Esophagus muscularis mucosa (tissue), 4 donors: ENCODE measurements around the gene SETD2. TPM values are rescaled to one million over a fixed set of nuclear protein-coding genes. Genes with fewer than 3 reads are reported as not detected.

Experiments used
- DNase-seq: peaks from one replicate; pipeline ENCODE4 v3.0.0-alpha.2; 2017; ENCODE audit errors: extremely low spot score
- H3K27ac ChIP-seq, 4 donors: fragments of 200-600 bp; sonication (generic); replicated peaks in 1 of 4; 1 replicate in 3 of 4; 2 replicates in 1 of 4; pipeline ENCODE4 v1.5.1; 2016 to 2019; ENCODE audit warnings: mild to moderate bottlenecking in 1 of 4
- H3K27me3 ChIP-seq, 4 donors: fragments of 200-600 bp; sonication (generic); one replicate each; pipeline versions ENCODE4 v1.5.1 to v1.6.0; 2016 to 2019
- H3K36me3 ChIP-seq, 4 donors: fragments of 200-600 bp; sonication (generic); one replicate each; pipeline ENCODE4 v1.5.1; 2016 to 2019
- H3K4me1 ChIP-seq, 4 donors: fragments of 200-600 bp; sonication (generic); one replicate each; pipeline ENCODE4 v1.5.1; 2016 to 2019
- H3K4me3 ChIP-seq, 4 donors: fragments of 200-600 bp; sonication (generic); 1 replicate in 2 of 4; 2 replicates in 2 of 4; pipeline ENCODE4 v1.5.1; 2016 to 2019; ENCODE audit warnings: mild to moderate bottlenecking in 4 of 4, moderate library complexity in 1 of 4
- H3K9me3 ChIP-seq, 4 donors: fragments of 200-600 bp; sonication (generic); 1 replicate in 3 of 4; 2 replicates in 1 of 4; pipeline ENCODE4 v1.5.1; 2016 to 2019
- EP300 ChIP-seq: sonication (generic); formaldehyde crosslinking; IDR thresholded peaks from one replicate; pipeline ENCODE4 v1.6.1; 2017; ENCODE audit warnings: antibody characterized with exemption
- POLR2A ChIP-seq: fragments of 450-650 bp; IDR thresholded peaks from one replicate; pipeline ENCODE4 v1.6.1; 2017; ENCODE audit warnings: antibody characterized with exemption, moderate library complexity, mild to moderate bottlenecking, low read depth
- POLR2AphosphoS5 ChIP-seq, 2 donors: sonication (generic); formaldehyde crosslinking; IDR thresholded peaks; one replicate each; pipeline ENCODE4 v1.6.1; 2017; ENCODE audit warnings: antibody characterized with exemption in 2 of 2
- WGBS: methylation state at CpG from one replicate; pipeline ENCODE4 v1.1.5; 2018; 5-methylcytosine and 5-hydroxymethylcytosine counted together
- intact Hi-C: fragments of 100-400 bp; cut with DNase I; formaldehyde crosslinking; loops from one replicate; pipeline ENCODE4 v1.15.1; 2023
- total RNA-seq, 4 donors: library from RNA; depleted of rRNA; stranded (reverse); fragments of >200 nt; gene quantifications; one replicate each; pipeline versions ENCODE4 v1.1.0 to v1.2.1, GENCODE V29; 2016
- TF ChIP-seq, protein P1 (sequence below), 3 experiments: fragments of 200-600 bp in 2 of 3; fragments of 450-650 bp in 1 of 3; sonication (generic) in 2 of 3; IDR thresholded peaks; one replicate each; pipeline ENCODE4 v1.5.1; 2017 to 2019; ENCODE audit warnings: antibody characterized with exemption in 3 of 3, mild to moderate bottlenecking in 2 of 3, moderate library complexity in 1 of 3

The SETD2 gene
- total RNA-seq, 4 donors from 2014 or later: 52.2 to 66.4 (median 56.8) TPM

DNA sequence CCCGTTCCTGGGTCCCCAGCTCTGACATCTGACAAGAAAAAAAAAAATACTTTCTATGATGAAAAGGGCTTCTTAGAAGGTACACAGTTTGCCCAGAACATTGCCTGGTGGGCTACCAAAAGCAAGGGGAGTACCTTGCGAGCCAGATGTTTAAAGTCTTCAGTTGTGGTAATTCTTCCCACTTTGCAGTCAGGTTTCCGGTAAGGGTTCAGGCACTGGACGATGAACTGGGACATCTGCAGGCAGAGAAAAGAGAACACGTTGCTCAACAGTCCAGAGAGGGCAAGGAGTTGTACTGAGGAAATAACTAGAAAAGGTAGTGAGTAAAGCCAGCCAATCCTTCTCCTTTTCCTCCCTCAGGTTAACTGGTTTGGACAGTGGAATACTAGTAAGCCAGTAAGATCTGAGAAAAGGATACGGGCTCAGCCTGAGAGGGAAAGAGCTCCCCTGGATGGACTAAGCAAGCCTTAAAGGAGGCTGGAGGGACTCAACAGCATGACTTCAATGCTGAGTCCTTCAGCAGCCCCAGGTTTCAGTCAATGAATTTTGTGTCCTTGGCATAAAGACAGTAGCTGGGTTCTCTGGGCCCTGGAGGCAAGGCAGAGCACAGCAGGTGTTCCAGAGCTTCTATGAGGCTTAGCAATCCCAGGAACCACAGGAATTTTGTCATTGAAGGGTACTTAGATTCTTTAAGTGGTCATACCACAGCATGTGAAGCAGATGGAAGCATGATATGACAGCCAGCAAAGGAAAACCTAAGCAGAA lies 146.2 kb downstream of the SETD2 start:
- Histone ChIP-seq H3K27ac (no peak overlapping the region), H3K4me3 (no peak overlapping the region), H3K36me3 (peaks cover 21 to 71% (median 48%) of the 10 kb centered on the region in 4 donors), H3K27me3 (no peaks in the 10 kb centered on the region), H3K4me1 (peaks cover 11 to 30% (median 27%) of the 10 kb centered on the region in 4 donors), H3K9me3 (no peaks in the 10 kb centered on the region)
- WGBS: 84% methylated on average over 6 of the region's 6 CpGs
- intact Hi-C loops: no loop called here
- TF ChIP-seq EP300: no peak
- TF ChIP-seq, protein P1, sequence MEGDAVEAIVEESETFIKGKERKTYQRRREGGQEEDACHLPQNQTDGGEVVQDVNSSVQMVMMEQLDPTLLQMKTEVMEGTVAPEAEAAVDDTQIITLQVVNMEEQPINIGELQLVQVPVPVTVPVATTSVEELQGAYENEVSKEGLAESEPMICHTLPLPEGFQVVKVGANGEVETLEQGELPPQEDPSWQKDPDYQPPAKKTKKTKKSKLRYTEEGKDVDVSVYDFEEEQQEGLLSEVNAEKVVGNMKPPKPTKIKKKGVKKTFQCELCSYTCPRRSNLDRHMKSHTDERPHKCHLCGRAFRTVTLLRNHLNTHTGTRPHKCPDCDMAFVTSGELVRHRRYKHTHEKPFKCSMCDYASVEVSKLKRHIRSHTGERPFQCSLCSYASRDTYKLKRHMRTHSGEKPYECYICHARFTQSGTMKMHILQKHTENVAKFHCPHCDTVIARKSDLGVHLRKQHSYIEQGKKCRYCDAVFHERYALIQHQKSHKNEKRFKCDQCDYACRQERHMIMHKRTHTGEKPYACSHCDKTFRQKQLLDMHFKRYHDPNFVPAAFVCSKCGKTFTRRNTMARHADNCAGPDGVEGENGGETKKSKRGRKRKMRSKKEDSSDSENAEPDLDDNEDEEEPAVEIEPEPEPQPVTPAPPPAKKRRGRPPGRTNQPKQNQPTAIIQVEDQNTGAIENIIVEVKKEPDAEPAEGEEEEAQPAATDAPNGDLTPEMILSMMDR (IDR thresholded peaks at IDR 0.05): no peak
- no peak for TF ChIP-seq POLR2A
- DNase-seq: no peak

DNA sequence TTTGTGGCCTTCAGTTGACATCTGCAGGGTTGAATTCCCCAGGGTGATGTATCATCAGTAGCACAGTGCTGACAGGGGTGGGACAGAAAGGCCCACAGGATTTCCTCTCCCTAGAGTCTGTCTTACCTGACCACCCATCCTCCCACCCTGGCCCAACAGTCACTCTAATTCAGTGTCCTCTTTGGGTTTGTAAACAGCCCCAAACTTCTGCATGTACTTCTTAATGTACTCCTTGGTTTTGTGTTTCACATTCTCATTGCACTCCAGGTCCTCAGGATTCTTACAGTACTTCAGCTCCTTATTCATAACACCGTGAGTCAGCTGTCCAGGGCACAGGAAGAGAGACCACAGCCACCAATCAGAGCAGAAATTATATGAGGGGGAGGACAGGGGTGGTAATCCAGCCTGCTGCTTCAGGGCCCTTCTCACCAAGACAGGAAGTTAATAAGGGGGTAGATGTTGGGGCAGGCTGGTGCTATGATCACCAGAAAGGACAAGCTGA lies 146.9 kb downstream of the SETD2 start:
- Histone ChIP-seq H3K4me1 (peaks cover 5 to 23% (median 20%) of the 10 kb centered on the region in 4 donors), H3K9me3 (no peaks in the 10 kb centered on the region), H3K27me3 (no peaks in the 10 kb centered on the region), H3K36me3 (peaks cover 21 to 71% (median 48%) of the 10 kb centered on the region in 4 donors), H3K4me3 (no peak overlapping the region), H3K27ac (no peak overlapping the region)
- 57% methylated on average over 1 of the region's 1 CpG for WGBS
- no peak for DNase-seq
- intact Hi-C loops: no loop called here
- TF ChIP-seq EP300: no peak
- TF ChIP-seq, protein P1 (IDR thresholded peaks at IDR 0.05): no peak
- no peak for TF ChIP-seq POLR2AphosphoS5 (IDR thresholded peaks at IDR 0.05)
- no peak for TF ChIP-seq POLR2A

DNA sequence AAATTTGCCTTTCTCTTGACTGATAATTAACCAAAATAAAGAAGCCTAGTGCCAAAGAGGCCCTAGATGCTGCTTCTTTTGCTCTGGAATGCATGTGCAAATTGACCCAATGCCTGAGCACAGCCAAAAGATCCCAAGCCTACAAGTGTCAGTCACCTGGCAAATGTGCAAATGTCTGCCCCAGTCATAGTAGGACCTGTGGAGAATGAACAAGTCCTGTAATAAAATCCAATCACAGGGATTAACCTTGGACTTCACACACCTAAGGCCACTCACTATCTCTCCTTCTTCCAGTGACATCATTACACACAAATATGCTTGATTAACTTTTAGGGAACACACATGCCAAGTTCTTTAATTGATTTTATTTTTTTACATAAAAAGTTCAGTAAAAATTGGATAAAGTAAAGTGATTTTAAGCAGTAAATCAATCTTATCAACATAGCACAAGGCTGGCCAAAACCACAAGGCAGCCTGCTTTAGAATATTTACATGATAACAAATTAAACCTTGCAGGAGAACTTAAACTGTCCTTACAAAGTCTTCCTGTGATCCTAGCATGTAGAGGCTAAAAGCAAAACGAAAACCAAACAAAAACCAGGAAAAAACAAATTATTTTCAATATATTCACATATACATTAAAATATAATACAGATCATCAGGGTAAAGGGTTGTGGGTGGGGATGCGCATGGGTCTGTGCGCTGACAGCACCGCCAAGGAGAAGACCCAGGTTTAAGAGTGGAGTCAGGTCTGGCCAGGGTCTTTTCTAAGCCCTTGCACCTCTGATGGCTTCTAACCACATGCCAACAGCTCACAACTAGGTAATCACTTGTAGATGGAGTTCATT lies 147.6 kb downstream of the SETD2 start:
- intact Hi-C loops: no loop called here
- no peak overlapping the region for H3K4me3 ChIP-seq
- no peak for DNase-seq
- WGBS: 90% methylated on average over 4 of the region's 4 CpGs
- H3K36me3 ChIP-seq: peaks cover 21 to 71% (median 48%) of the 10 kb centered on the region in 4 donors
- TF ChIP-seq POLR2A (no peak), EP300 (no peak), POLR2AphosphoS5 (IDR thresholded peaks at IDR 0.05) (no peak)
- TF ChIP-seq, protein P1 (IDR thresholded peaks at IDR 0.05): no peak
- no peak overlapping the region for H3K27ac ChIP-seq
- H3K4me1 ChIP-seq: peaks cover 5 to 17% (median 13%) of the 10 kb centered on the region in 4 donors
- no peaks in the 10 kb centered on the region for H3K27me3 ChIP-seq
- no peaks in the 10 kb centered on the region for H3K9me3 ChIP-seq

DNA sequence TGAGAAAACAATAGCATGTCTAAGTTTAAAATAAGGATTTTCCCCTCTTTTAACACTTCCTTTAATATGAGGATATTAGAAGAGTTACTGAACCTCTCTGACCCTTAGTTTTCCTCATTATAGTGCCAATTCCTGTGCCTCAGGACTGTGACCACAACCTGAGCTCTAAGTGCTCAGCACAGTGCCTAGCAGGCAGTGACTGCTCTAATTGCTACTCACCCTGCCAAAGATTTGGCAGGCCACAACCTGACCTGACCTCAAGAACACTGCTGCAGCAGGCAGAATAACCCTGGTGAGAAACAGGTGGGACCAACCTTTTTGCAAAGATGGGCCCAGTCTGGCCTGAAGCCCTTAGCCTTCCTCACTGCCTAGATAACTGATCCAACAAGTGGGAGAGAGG lies 148.8 kb downstream of the SETD2 start:
- no peaks in the 10 kb centered on the region for H3K27me3 ChIP-seq
- H3K9me3 ChIP-seq: no peaks in the 10 kb centered on the region
- TF ChIP-seq, protein P1 (IDR thresholded peaks at IDR 0.05): no peak
- TF ChIP-seq EP300: no peak
- H3K4me1 ChIP-seq: peaks cover 1 to 9% (median 5%) of the 10 kb centered on the region in 4 donors
- intact Hi-C loops: no loop called here
- no peak overlapping the region for H3K27ac ChIP-seq
- DNase-seq: no peak
- no peak overlapping the region for H3K4me3 ChIP-seq
- H3K36me3 ChIP-seq: peaks cover 21 to 71% (median 48%) of the 10 kb centered on the region in 4 donors
